Measurements from ENCODE around the gene LDOC1.

The LDOC1 gene

GRCh38 chrX:141133272-141133671 is 43.7 kb downstream of the LDOC1 start:
- no peak for TF ChIP-seq CTCF (IDR thresholded peaks at IDR 0.05; ENCODE audit: insufficient read depth, low read depth, low read length, missing control alignments)
- H3K4me3 ChIP-seq (ENCODE audit: low read depth, low read length) = no peak overlapping the region

GRCh38 chrX:141127146-141127545 is 49.8 kb downstream of the LDOC1 start:
- DNase-seq (ENCODE audit: low read depth) = no peak
- TF ChIP-seq CTCF (IDR thresholded peaks at IDR 0.05; ENCODE audit: insufficient read depth, low read depth, low read length, missing control alignments) = no peak
- H3K4me3 ChIP-seq (ENCODE audit: low read depth, low read length) = no peak overlapping the region

More at GRCh38 chrX:141133272-141133671, 43.7 kb downstream of the LDOC1 start:
- no peak for DNase-seq (ENCODE audit: low read depth)
